OCI-LY7 (cell line): ENCODE results near the gene DHRS7.

Source experiments
- EZH2phosphoT487 ChIP-seq: fragments of 200-600 bp; sonication (generic); IDR thresholded peaks from 2 replicates; pipeline ENCODE4 v1.6.1; 2018; ENCODE audit warnings: low read depth, borderline replicate concordance, mild to moderate bottlenecking, mixed run types, antibody characterized with exemption, low read length, moderate library complexity, mixed read lengths
- TF ChIP-seq, protein P1 (sequence below): fragments of 200-600 bp; sonication (generic); conservative IDR thresholded peaks from 2 replicates; pipeline ENCODE4 v1.5.1; 2014; ENCODE audit warnings: mild to moderate bottlenecking, antibody characterized with exemption, low read length, moderate library complexity, mixed read lengths

DNA sequence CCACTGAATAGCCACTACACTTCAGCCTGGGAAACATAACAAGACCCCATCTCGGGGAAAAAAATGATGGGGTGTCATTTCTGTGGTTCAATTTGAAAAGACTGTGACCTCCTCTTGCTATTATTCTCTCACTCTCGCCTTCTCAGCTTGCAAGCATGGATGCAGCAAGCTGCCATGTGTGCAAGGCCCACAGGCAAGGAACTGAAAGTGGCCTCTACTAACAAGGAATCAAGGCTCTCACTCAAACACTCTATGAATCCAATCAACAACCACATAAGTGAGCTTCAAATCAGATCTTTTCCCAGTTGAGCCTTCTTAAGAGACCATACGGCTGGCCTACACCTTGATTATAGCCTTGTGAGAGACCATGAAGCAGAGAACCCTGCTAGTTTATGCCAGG is 17.9 kb upstream of the DHRS7 start:
- TF ChIP-seq, protein P1, sequence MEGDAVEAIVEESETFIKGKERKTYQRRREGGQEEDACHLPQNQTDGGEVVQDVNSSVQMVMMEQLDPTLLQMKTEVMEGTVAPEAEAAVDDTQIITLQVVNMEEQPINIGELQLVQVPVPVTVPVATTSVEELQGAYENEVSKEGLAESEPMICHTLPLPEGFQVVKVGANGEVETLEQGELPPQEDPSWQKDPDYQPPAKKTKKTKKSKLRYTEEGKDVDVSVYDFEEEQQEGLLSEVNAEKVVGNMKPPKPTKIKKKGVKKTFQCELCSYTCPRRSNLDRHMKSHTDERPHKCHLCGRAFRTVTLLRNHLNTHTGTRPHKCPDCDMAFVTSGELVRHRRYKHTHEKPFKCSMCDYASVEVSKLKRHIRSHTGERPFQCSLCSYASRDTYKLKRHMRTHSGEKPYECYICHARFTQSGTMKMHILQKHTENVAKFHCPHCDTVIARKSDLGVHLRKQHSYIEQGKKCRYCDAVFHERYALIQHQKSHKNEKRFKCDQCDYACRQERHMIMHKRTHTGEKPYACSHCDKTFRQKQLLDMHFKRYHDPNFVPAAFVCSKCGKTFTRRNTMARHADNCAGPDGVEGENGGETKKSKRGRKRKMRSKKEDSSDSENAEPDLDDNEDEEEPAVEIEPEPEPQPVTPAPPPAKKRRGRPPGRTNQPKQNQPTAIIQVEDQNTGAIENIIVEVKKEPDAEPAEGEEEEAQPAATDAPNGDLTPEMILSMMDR: no peak
- no peak for TF ChIP-seq EZH2phosphoT487
